NCI-H748 treated with DMSO at 0.1 percent for 48 hours (cell line): ENCODE measurements around the gene NSUN6.

Experiments
- DNase-seq: peaks from one replicate; lab custom pipeline; 2025; lab: John Stamatoyannopoulos, UW

The NSUN6 gene

DNA sequence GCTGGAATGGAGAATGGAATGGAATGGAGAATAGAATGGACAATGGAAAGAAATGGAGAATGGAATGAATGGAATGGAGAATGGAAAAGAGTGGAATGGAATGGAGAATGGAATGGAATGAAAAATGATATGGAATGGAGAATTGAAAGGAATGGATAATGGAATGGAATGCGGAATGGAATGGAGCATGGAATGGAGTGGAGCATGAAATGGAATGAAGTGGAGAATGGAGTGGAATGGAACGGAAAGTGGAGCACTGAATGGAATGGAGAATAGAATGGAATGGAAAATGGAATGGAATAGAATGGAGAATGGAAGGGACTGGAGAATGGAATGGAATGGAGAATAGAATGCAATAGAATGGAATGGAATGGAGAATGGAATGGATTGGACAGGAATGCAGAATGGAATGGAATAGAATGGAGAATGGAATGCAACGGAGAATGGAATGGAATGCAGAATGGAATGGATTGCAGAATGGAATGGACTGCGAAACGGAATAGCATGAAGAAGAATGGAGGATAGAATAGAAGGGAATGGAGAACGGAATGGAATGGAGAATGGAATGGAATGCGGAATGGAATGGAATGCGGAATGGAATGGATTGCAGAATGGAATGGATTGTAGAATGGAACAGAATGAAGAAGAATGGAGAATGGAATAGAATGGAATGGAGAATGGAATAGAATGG lies 89.4 kb downstream of the NSUN6 start:
- no peak for DNase-seq

DNA sequence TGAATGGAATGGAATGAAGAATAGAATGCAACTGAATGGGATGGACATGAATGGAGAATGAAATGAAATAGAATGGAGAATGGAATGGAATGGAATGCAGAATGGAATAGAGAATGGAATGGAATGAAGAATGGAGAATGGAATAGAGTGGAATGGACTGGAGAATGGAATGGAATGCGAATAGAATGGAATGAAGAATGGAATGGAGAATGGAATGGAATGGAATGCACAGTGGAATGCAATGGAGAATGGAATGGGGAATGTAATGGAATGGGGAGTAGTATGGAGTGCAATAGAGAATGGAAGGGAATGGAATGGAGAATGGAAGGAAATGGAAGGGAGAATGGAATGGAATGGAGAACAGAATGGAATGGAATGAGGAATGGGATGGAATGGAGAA lies 93.4 kb downstream of the NSUN6 start:
- no peak for DNase-seq

- no peak for DNase-seq
Measured at GRCh38 chr10:18556522-18557147, 94.8 kb downstream of the NSUN6 start.

DNA sequence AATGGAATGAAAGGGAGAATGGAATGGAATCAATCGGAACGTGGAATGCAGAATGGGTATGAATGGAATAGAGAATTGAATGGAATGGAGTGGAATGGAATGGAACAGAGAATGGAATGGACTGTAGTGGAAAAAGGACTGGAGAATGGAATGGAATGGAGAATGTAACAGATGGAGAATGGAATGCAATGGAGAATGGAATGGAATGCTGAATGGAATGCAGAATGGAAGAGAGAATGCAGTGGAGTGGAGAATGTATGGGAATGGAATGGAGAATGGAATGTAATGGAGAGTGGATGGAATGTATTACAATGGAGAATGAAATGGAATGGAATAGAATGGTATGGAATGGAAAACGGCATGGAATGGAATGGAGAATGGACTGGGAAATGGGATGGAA lies 96.9 kb downstream of the NSUN6 start:
- DNase-seq = no peak

- no peak for DNase-seq
Measured at GRCh38 chr10:18551473-18551872, 99.9 kb downstream of the NSUN6 start.

DNA sequence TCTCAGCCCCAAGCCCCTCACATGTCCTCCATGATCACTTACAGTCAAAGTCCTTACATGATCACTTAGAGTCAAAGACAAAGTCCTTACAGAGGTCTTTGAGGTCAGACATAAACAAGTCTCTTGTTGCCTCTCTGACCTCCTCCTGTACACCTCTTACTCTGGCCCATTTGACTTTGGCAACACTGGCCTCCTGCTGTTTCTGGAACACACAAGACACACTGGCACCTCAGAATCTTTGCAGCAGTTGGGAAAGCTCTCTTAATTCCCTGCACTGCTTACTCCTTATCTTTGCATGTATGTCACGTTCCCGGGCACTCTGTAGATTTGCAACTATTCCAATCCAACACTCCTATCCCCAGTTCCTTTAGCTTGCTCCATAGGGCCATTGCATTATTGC lies 102.3 kb downstream of the NSUN6 start:
- DNase-seq = no peak

- no peak for DNase-seq
Measured at GRCh38 chr10:18545621-18546305, 105.6 kb downstream of the NSUN6 start.

DNA sequence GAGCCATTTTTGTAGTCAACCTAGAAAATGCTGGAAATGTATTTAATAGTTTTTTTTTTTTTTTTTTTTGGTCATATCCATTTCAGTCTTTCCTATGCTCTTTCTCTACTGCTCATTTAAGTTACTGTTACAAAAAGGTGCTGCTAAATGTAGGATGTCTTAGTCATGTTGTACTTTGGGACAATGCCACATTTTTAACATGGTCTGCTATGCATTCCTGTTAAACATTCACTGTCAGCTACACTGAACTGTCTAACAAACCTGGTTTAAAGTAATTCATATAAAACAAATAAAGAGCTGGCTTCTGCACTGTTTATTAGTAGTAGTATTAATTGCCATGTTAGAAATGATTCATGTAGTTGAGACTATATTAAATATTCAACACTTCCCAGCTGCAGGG lies 108.6 kb downstream of the NSUN6 start:
- DNase-seq = no peak

GRCh38 chr10:18540195-18540594 lies 111.2 kb downstream of the NSUN6 start:
- no peak for DNase-seq

GRCh38 chr10:18539335-18539734 lies 112.1 kb downstream of the NSUN6 start:
- DNase-seq = no peak

DNA sequence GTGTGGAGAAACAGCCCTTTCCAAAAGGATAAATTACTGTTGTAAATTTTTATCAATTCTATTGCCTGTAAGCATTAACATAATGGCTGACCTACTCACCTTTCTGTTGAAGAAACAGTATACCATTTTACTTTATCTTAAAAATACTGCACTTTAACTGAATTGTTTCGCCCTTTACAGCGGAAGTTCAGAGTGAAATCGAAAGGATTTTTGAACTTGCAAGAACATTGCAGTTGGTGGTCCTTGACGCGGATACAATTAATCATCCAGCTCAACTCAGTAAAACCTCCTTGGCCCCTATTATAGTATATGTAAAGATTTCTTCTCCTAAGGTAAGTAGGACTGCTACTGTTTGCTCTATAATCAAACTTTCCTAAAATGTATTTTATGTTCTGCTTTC lies 117.5 kb downstream of the NSUN6 start:
- DNase-seq = no peak

DNA sequence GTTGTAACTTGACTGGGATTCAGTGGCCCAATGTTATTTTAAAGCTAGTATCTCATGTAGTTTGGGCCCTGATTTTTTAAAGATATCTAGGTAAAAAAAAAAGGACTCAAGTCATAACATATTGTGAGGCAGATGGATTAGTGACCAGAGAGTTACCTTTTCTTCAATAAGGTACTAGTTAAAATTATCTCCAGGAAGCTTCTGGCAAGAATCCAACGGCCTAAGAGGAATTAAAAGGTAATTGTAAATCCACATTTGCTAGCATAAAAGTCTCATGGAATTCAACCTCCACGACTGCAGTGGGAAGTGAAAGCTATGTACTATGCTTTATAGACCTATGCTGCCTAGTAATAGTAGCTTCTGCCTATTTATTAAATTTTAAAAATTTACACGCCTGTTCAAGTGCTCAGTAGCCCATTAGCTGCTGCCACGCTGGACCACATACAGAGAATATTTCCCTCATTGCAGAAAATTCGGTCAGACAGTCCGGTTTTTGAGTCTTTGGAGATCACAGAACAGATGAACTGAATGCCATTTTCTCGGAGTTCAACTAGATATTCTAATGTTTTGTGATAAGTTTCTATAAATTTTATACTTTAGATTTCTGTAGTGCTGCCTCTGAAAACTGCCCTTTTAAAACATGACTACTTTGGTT lies 118.4 kb downstream of the NSUN6 start:
- no peak for DNase-seq

DNA sequence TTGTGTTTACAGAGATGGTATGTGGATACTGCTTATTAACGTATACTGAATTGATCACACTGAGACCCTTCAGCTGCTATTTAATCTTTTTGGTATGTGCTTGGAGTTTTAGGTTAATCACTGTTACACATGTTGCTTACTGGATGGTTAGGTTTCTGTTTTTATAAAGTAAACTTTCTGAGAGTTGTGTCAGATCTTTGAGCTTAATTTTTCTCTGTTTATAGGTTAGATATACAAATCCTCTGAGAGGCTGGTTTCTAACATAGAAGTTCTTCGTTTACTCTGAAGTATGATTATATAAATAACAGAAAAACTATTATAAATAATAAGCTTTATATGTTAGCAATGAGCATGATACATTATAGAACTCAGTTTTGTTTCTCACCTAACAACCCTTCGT lies 123.1 kb downstream of the NSUN6 start:
- no peak for DNase-seq

DNA sequence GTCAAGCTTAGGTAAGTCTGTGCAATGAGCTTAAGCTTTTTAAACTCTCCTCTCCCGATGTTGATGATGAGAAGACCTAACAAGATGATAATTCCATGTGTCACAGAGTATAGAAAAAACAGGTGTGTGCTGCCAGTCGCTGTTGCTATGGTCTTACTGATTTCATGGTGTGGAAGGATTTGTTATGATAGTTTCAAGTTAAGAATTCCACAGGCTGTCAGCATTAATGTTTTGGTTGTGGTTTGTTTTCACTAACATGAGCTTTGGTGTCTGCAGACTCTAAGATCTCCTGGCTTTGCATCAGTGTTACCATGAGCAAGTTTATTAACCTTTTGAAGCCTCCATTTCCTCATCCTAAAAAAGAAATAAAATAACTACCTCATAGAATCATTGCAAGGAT lies 123.7 kb downstream of the NSUN6 start:
- DNase-seq = no peak

DNA sequence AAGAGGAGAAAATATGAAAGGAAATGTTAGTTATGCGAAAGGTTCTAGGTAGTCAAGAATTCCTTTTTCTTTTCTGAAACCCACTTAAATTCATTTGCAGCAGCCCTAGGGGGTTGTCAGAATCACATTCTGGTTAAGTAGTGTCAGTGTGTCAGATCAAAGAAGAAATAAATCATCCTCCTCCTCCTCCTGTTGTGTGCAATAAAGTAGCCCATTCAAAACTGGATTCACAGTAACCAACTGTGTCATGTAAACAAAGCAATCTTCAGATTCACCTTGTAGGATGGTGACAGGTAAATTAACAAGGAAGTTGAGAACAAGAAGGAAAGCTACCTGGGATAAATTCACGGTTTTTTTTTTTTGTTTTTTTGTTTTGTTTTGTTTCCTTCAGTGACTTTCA lies 127.5 kb downstream of the NSUN6 start:
- no peak for DNase-seq

DNA sequence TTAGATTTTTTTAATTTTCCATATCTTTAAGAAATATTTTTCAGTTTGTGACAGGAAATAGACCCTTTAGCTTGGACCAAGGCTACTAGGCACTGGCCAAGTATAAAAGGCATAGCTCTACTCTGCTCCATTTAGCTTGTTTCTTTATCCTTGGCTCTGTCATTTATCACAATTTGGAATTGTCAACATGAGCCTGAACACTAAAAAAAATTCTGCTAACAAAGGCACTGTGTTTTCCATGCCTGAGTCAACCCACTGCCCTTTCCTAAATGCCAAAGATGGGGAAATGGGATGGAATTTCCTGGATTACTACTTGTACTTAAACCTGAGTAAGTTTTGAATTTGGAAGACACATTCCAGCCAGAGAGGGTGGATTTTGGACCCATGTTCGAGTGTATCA lies 128.4 kb downstream of the NSUN6 start:
- DNase-seq = no peak

DNA sequence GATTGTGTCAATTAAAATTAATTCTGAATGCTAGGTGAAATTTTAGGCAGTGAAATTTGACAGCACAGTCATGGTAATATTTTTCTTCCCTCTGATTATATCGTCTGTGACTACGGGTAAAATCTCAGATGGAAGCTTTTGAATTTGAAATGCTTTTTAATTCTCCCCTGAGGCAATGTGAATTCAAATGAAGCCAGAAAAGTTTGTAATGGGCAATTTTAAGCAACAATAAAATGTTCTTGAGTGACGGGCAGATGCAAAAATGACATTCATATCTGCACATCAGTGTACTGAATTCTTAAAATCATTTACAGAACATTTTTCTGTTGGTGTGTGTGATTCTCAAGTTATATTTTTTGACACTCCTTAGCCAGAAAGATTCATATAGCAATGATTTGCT lies 134.5 kb downstream of the NSUN6 start:
- no peak for DNase-seq

GRCh38 chr10:18514537-18514936 lies 136.8 kb downstream of the NSUN6 start:
- DNase-seq = no peak

DNA sequence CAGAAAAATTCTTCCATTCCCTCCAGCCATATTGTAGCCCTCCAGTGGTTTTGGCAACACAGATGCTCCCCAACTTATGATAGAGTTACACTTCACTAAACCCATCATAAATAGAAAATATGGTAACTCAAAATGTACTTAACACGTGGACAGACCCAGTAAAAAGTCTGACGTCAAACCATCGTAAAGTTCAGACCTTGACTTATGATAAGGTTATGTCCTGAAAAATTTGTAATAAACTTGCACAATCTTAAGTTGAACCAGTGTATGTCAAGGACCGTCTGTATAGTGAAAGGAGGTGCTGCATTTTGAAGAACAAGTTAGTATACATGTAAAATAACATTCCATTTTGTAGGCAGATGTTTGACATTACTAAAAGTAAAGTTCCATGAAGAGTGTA lies 142.8 kb downstream of the NSUN6 start:
- no peak for DNase-seq

DNA sequence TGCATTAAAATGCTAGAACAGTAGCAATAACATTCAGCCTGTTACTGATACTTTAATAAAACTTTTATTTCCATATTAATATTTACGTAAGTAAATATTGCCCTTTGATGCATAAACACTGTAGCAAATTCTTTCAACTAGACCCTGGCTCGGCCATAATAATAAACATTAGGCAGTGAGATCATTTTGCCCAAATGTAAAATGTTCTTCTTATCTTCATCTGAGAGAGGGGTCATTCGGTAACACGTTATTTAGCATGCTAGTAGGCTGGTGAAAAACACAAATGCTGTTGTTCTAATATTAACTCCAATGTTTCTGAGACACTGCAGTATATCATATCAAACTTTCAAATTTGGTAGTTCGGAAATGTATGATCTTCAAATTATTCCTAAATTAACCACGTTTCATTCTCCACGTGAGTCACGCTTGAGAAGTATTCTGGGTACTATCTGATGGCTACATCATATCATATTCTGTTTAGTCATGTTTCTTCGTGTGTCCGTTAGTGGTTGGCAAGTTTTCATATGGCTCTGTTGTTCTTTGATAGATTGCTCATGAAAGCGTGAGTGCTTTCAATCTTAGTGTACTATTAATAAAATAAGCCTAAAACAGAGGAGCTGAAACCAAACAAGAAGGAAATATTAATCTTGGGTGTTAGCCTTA lies 145.8 kb downstream of the NSUN6 start:
- DNase-seq = no peak

DNA sequence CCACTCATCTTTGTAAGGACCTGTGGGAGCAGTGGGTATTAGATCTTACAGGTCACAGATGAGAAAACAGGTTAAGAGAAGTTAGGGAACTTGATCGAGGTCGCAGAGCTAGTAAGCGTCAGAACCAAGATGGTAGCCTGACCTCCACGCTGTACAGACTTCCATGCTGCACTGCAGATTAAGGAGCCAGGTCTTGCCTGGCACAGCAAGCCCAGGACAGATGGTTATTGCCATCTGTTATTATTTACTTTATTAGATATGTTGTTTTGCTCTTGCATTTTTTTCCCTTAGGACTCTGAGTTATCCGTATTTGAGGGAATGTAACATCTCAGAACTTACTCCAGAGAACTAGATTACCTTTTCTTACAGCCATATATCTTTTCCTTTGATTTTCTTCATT lies 147.2 kb downstream of the NSUN6 start:
- DNase-seq = no peak

DNA sequence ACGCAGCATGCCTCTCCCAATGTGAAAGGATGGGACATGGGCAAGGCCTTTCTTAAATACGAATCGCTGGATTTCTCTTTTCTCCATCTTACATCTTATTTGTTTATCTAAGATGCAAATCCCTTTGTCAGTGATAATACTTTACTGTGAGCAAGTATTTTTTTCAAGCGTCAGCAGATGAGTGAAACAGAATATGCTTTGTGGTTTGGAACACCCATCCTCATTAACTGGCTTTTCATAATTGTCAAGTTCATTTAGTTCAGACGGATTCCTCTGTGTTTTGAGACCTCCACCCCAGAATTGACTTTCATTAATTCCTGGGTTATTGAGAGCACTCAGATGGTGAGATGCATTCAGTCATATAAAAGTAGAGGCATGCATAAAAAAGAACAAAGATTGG lies 149.8 kb downstream of the NSUN6 start:
- no peak for DNase-seq

GRCh38 chr10:18501198-18501597 lies 150.2 kb downstream of the NSUN6 start:
- no peak for DNase-seq
